HEK293T (cell line): ENCODE data around the gene SWI5.

Source experiments
- CTBP1 ChIP-seq: fragments of 450-650 bp; IDR thresholded peaks from 2 replicates; pipeline ENCODE4 v1.6.1; 2016; ENCODE audit warnings: borderline replicate concordance
- ELF4 ChIP-seq: fragments of 450-650 bp; IDR thresholded peaks from 2 replicates; pipeline ENCODE4 v1.6.1; 2017; ENCODE audit warnings: antibody characterized with exemption
- FOXA1 ChIP-seq: fragments of 450-650 bp; IDR thresholded peaks from 2 replicates; pipeline ENCODE4 v1.6.1; 2016; ENCODE audit warnings: mild to moderate bottlenecking
- FOXM1 ChIP-seq: fragments of 450-650 bp; IDR thresholded peaks from 2 replicates; pipeline ENCODE4 v1.6.1; 2017; ENCODE audit warnings: mild to moderate bottlenecking, borderline replicate concordance
- HDGF ChIP-seq: fragments of 450-650 bp; IDR thresholded peaks from 2 replicates; pipeline ENCODE4 v1.6.1; 2017; ENCODE audit warnings: antibody characterized with exemption, borderline replicate concordance
- L3MBTL2 ChIP-seq: fragments of 450-650 bp; conservative IDR thresholded peaks from 2 replicates; pipeline ENCODE4 v1.6.1; 2016; ENCODE audit warnings: mild to moderate bottlenecking
- SP1 ChIP-seq: fragments of 450-650 bp; IDR thresholded peaks from 2 replicates; pipeline ENCODE4 v1.6.1; 2017
- SUZ12 ChIP-seq: fragments of 450-650 bp; IDR thresholded peaks from 2 replicates; pipeline ENCODE4 v1.6.1; 2016; ENCODE audit warnings: mild to moderate bottlenecking
- ZNF384 ChIP-seq: fragments of 450-650 bp; IDR thresholded peaks from 2 replicates; pipeline ENCODE4 v1.6.1; 2016
- TF ChIP-seq, protein P1 (sequence below): fragments of 450-650 bp; IDR thresholded peaks from 2 replicates; pipeline ENCODE4 v1.6.1; 2016

DNA sequence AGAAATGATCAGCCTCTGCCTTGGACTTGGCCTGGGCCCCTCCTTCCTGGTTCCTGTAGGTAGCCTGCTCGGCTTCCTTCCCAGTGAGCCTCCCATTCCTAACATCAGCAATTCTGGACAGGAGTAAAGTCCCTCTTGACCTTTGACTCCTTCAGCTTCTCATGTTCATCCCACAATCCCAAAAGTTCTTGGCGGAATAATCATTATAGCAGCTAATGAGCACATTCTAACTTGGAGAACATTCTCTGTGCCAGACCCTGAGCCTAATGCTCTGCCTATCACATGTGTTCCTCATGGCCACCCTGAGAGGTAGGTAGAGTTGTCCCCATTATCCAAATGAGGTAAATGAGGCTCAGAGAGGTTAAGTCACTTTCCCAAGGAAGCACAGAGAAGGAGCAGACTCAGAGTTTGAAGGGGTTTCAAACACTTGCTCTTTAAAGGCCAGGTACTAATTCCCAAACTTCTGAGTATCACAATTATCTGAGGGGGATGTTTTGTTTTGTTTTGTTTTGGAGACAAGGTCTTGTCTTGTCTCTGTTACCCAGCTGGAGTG lies 21.2 kb downstream of the SWI5 start:
- TF ChIP-seq SUZ12: no peak
- TF ChIP-seq FOXA1: no peak
- no peak for TF ChIP-seq ELF4
- TF ChIP-seq ZNF384: no peak
- no peak for TF ChIP-seq FOXM1
- TF ChIP-seq L3MBTL2: no peak
- TF ChIP-seq CTBP1: no peak
- no peak for TF ChIP-seq HDGF
- no peak for TF ChIP-seq SP1
- TF ChIP-seq, protein P1, sequence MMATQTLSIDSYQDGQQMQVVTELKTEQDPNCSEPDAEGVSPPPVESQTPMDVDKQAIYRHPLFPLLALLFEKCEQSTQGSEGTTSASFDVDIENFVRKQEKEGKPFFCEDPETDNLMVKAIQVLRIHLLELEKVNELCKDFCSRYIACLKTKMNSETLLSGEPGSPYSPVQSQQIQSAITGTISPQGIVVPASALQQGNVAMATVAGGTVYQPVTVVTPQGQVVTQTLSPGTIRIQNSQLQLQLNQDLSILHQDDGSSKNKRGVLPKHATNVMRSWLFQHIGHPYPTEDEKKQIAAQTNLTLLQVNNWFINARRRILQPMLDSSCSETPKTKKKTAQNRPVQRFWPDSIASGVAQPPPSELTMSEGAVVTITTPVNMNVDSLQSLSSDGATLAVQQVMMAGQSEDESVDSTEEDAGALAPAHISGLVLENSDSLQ: no peak
